Kidney (tissue), 14 donors: ENCODE measurements around the gene KBTBD2. TPM values are rescaled to one million over a fixed set of nuclear protein-coding genes. Genes with fewer than 3 reads are reported as not detected.

Source experiments
- DNase-seq, 5 donors: peaks; one replicate each; pipeline ENCODE4 v3.0.0-alpha.2; 2013 to 2020
- FAIRE-seq: peaks from 2 replicates; lab custom pipeline; 2012; peaks lifted over from hg19 to GRCh38; lab: Jason Lieb, UNC
- H3K27ac ChIP-seq, 2 donors: one replicate each; pipeline ENCODE4 v1.7.0; 2013; ENCODE audit warnings: low read depth in 2 of 2, low read length in 2 of 2, inconsistent platforms in 1 of 2
- H3K27me3 ChIP-seq: one replicate; pipeline ENCODE4 v1.7.1; 2013; ENCODE audit warnings: low read length, inconsistent platforms; ENCODE audit not compliant: control insufficient read depth, insufficient read depth
- H3K36me3 ChIP-seq, 3 donors: one replicate each; pipeline versions ENCODE4 v1.7.0 to v1.7.1; 2013; ENCODE audit warnings: low read length in 3 of 3, control low read depth in 1 of 3, inconsistent platforms in 1 of 3; ENCODE audit not compliant: insufficient read depth in 3 of 3, control insufficient read depth in 2 of 3
- H3K4me1 ChIP-seq, 3 donors: one replicate each; pipeline versions ENCODE4 v1.7.0 to v1.7.1; 2013; ENCODE audit warnings: low read length in 3 of 3, inconsistent platforms in 1 of 3, low read depth in 1 of 3; ENCODE audit not compliant: control insufficient read depth in 2 of 3, insufficient read depth in 2 of 3
- H3K4me3 ChIP-seq, 3 donors: one replicate each; pipeline versions ENCODE4 v1.7.0 to v1.8.1; 2013; ENCODE audit warnings: low read length in 3 of 3, control low read depth in 1 of 3, inconsistent platforms in 1 of 3
- H3K9ac ChIP-seq, 3 donors: one replicate each; pipeline versions ENCODE4 v1.7.0 to v1.7.1; 2013; ENCODE audit warnings: low read length in 3 of 3, control low read depth in 1 of 3, inconsistent platforms in 1 of 3
- H3K9me3 ChIP-seq, 3 donors: one replicate each; pipeline versions ENCODE4 v1.7.0 to v1.7.1; 2013; ENCODE audit warnings: low read length in 3 of 3, control low read depth in 1 of 3, inconsistent platforms in 1 of 3; ENCODE audit not compliant: control insufficient read depth in 2 of 3, insufficient read depth in 1 of 3
- intact Hi-C: fragments of 100-400 bp; cut with DNase I; formaldehyde crosslinking; loops from one replicate; pipeline ENCODE4 v1.11.1; 2022
- polyA plus RNA-seq: library from polyadenylated mRNA; stranded (reverse); fragments of 350-450 nt; fragmentation: Illumina TruSeq; extraction: RNeasy Lipid Tissue Mini Kit (QIAGEN cat#74804); gene quantifications from one replicate; pipeline ENCODE4 v1.2.3, GENCODE V29; 2014; ENCODE audit warnings: low read depth, low replicate concordance; ENCODE audit not compliant: insufficient read depth
- total RNA-seq: library from RNA; stranded (reverse); fragmentation: NEBNext Ultra II Directional; extraction: Animal tissue kit (Norgen Biotek cat#: 25700); gene quantifications from one replicate; pipeline ENCODE4 v1.2.1, GENCODE V29; 2021
- TF ChIP-seq, protein P1 (sequence below): IDR thresholded peaks from 3 replicates; pipeline ENCODE4 v1.5.1; 2012; ENCODE audit warnings: mild to moderate bottlenecking, moderate library complexity, borderline replicate concordance; ENCODE audit not compliant: insufficient read depth; ENCODE audit errors: extremely low read depth
- donor health status: control.
- donor health status: control.
- donor health status: control.
- donor health status: control.
- donor health status: control.
- donor health status: DM: yes; HTN: yes; CAD: no.
- donor health status: Normal renal cell carcinoma (clear cell type).

The KBTBD2 gene
- total and polyA plus RNA-seq, 2 donors from 2014 or later = 12.1 to 34.0 TPM

DNA sequence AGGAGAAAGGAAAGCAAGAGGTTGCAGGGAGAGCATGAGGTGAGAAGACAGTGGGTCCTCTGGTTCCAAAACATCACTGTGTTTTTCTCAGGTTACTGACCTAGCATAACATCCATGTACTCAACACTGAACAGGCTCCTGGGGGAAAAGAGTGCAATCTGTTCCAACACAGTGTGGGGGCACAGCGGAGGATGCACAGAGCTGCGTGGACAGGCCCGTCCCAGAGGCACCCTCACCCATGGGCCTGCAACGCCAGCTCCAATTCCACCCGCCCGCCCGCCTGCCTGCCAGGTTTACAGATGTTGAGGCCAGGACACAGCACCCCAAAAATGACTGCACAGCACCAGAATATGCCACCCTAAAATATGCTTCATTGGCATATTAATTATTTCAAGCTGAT is 38.8 kb upstream of the KBTBD2 start:
- intact Hi-C loops = no loop called here
- H3K27me3 ChIP-seq = no peaks in the 10 kb centered on the region
- H3K4me3 ChIP-seq = no peak overlapping the region
- H3K27ac ChIP-seq = no peak overlapping the region
- H3K36me3 ChIP-seq = peaks cover 0 to 7% (median 0%) of the 10 kb centered on the region in 3 donors
- FAIRE-seq (no peak), DNase-seq (no peak)
- H3K9ac ChIP-seq = no peak overlapping the region
- TF ChIP-seq, protein P1, sequence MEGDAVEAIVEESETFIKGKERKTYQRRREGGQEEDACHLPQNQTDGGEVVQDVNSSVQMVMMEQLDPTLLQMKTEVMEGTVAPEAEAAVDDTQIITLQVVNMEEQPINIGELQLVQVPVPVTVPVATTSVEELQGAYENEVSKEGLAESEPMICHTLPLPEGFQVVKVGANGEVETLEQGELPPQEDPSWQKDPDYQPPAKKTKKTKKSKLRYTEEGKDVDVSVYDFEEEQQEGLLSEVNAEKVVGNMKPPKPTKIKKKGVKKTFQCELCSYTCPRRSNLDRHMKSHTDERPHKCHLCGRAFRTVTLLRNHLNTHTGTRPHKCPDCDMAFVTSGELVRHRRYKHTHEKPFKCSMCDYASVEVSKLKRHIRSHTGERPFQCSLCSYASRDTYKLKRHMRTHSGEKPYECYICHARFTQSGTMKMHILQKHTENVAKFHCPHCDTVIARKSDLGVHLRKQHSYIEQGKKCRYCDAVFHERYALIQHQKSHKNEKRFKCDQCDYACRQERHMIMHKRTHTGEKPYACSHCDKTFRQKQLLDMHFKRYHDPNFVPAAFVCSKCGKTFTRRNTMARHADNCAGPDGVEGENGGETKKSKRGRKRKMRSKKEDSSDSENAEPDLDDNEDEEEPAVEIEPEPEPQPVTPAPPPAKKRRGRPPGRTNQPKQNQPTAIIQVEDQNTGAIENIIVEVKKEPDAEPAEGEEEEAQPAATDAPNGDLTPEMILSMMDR = no peak
- H3K4me1 ChIP-seq = no peaks in the 10 kb centered on the region
- H3K9me3 ChIP-seq = no peaks in the 10 kb centered on the region

DNA sequence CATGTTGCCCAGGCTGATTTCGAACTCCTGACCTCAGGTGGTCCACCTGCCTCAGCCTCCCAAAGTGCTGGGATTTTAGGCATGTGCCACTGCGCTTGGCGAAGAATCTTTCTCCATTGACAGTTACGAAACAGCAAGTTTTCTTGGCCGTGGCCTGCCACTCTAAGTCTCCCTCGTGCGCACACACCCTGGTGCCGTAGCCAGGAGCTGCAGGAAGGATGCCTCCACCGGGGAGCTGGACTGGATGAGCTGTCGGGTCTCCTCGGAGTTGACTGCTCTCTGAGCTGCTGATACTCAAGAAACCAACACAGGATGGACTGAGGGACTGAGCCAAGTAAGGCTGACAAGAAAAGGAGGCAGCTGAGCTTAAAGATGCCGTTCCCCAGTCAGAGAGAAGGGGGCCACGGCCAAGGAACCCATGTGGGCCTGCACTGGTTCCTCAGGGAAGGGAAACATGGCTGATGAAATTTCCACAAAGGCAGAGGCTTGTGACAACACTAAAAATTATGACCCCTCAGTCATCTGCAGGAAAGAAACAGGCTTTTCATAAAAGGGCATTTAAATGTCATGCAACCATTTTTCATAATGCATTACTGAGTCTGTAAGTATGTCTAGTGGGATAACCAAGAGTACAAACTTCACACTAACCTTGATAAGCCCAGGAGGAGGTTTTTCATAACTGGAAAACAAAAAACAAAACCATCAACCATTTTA is 38.0 kb upstream of the KBTBD2 start:
- Histone ChIP-seq H3K27ac (no peak overlapping the region), H3K36me3 (peaks cover 0 to 7% (median 0%) of the 10 kb centered on the region in 3 donors), H3K4me3 (no peak overlapping the region), H3K4me1 (no peaks in the 10 kb centered on the region), H3K27me3 (no peaks in the 10 kb centered on the region), H3K9ac (no peak overlapping the region), H3K9me3 (no peaks in the 10 kb centered on the region)
- TF ChIP-seq, protein P1 = no peak
- intact Hi-C loops = no loop called here
- FAIRE-seq = no peak
- no peak for DNase-seq

DNA sequence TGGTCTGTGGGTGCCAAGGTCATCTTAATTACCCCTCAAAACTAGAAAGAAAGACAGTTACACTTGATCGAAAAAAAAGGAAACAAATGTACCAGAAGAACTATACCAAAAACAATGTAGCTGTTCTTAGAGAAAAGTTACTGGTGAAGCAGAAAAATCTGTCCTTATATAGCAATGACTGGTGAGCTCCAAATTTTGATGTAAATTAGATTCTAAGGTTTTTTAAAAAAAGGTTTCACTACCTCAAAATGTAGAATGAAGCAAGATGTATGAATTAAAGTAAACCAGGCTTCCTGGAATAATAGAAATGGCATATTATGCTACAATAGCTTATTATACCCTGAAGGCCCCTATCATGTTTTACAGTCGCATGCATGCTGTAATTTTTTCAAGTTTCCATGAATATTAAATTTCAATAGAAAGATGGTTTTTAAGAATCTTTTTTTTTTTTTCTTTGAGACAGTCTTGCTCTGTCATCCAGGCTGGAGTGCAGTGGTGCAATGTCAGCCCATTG is 37.3 kb upstream of the KBTBD2 start:
- Histone ChIP-seq H3K36me3 (peaks cover 0 to 7% (median 0%) of the 10 kb centered on the region in 3 donors), H3K9me3 (no peaks in the 10 kb centered on the region), H3K27me3 (no peaks in the 10 kb centered on the region), H3K27ac (no peak overlapping the region), H3K4me3 (no peak overlapping the region), H3K4me1 (no peaks in the 10 kb centered on the region), H3K9ac (no peak overlapping the region)
- intact Hi-C loops = no loop called here
- DNase-seq = no peak
- FAIRE-seq = no peak
- TF ChIP-seq, protein P1 = no peak
